SK-N-SH (cell line): Measurements from ENCODE around the gene SULF2. TPM values are rescaled to one million over a fixed set of nuclear protein-coding genes. Genes with fewer than 3 reads are reported as not detected.

Experiments
- CTCF ChIA-PET: fragments of 300-600, 350-600 bp; formaldehyde crosslinking; extraction: SDS; loops from one replicate; lab custom pipeline; 2021; lab: Yijun Ruan, JAX
- POLR2A ChIA-PET: fragments of 350-600 bp; sonication (Branson Sonifier 250); formaldehyde crosslinking; extraction: SDS; loops from one replicate; lab custom pipeline; 2020; ENCODE audit warnings: antibody characterized with exemption, inconsistent platforms; lab: Yijun Ruan, JAX
- DNase-seq: peaks from one replicate; pipeline ENCODE4 v3.0.0; 2012
- H2AFZ ChIP-seq: fragments of 200-600 bp; sonication (generic); 2 replicates; pipeline ENCODE4 v1.8.1; 2016; ENCODE audit warnings: antibody characterized with exemption, mild to moderate bottlenecking, low read depth
- H3F3A ChIP-seq: fragments of 200-600 bp; sonication (generic); replicated peaks from 2 replicates; pipeline ENCODE3; 2016; ENCODE audit warnings: antibody characterized with exemption, mild to moderate bottlenecking; ENCODE audit not compliant: insufficient read depth
- H3K27ac ChIP-seq, 2 experiments: fragments of 200-500 bp in 1 of 2; fragments of 200-600 bp in 1 of 2; sonication (Bioruptor generic) in 1 of 2; sonication (generic), shearing (Covaris generic) in 1 of 2; 2 replicates each; pipeline versions ENCODE4 v1.5.1 to v1.6.1; 2014 to 2016; ENCODE audit warnings: low read depth in 2 of 2, inconsistent platforms in 1 of 2, low read length in 1 of 2, mild to moderate bottlenecking in 1 of 2, mixed read lengths in 1 of 2
- H3K27me3 ChIP-seq: fragments of 200-600 bp; sonication (generic), shearing (Covaris generic); 2 replicates; pipeline ENCODE4 v1.6.1; 2016; ENCODE audit warnings: mixed run types; ENCODE audit not compliant: insufficient read depth
- H3K36me3 ChIP-seq, 2 experiments: fragments of 200-500 bp in 1 of 2; fragments of 200-600 bp in 1 of 2; sonication (Bioruptor generic) in 1 of 2; sonication (generic) in 1 of 2; replicated peaks in 1 of 2; 2 replicates each; pipeline versions ENCODE3 to v1.5.1; 2014 to 2016; ENCODE audit warnings: low read length in 1 of 2, mild to moderate bottlenecking in 1 of 2; ENCODE audit not compliant: insufficient read depth in 2 of 2, control insufficient read depth in 1 of 2
- H3K4me1 ChIP-seq, 2 experiments: fragments of 200-500 bp in 1 of 2; fragments of 200-600 bp in 1 of 2; sonication (Bioruptor generic) in 1 of 2; sonication (generic), shearing (Covaris generic) in 1 of 2; 2 replicates each; pipeline versions ENCODE4 v1.5.1 to v1.6.1; 2014 to 2016; ENCODE audit warnings: low read depth in 1 of 2, low read length in 1 of 2, mixed run types in 1 of 2; ENCODE audit not compliant: insufficient read depth in 2 of 2, control insufficient read depth in 1 of 2
- H3K4me2 ChIP-seq: fragments of 200-600 bp; sonication (generic), shearing (Covaris generic); 2 replicates; pipeline ENCODE4 v1.6.1; 2017; ENCODE audit warnings: mixed run types
- H3K4me3 ChIP-seq, 2 experiments: fragments of 200-500 bp in 1 of 2; fragments of 200-600 bp in 1 of 2; sonication (Bioruptor generic) in 1 of 2; sonication (generic), shearing (Covaris generic) in 1 of 2; 2 replicates each; pipeline versions ENCODE4 v1.5.1 to v1.8.1; 2014 to 2016; ENCODE audit warnings: low read depth in 2 of 2, inconsistent platforms in 1 of 2, low read length in 1 of 2, mild to moderate bottlenecking in 1 of 2, mixed read lengths in 1 of 2, moderate library complexity in 1 of 2
- H3K79me2 ChIP-seq: fragments of 200-600 bp; sonication (generic); 2 replicates; pipeline ENCODE4 v1.8.1; 2017; ENCODE audit warnings: mild to moderate bottlenecking; ENCODE audit not compliant: insufficient read depth
- H3K9ac ChIP-seq: fragments of 200-600 bp; sonication (generic); 2 replicates; pipeline ENCODE4 v1.6.1; 2017; ENCODE audit warnings: mixed run types
- H3K9me2 ChIP-seq: fragments of 200-600 bp; sonication (generic); 2 replicates; pipeline ENCODE4 v1.6.1; 2017; ENCODE audit warnings: mixed run types
- H3K9me3 ChIP-seq: fragments of 200-600 bp; sonication (generic); 2 replicates; pipeline ENCODE4 v1.6.1; 2017; ENCODE audit warnings: mixed run types, mild to moderate bottlenecking, moderate library complexity
- H4K20me1 ChIP-seq: fragments of 200-600 bp; sonication (generic); 2 replicates; pipeline ENCODE4 v1.6.1; 2017; ENCODE audit warnings: mild to moderate bottlenecking, mixed run types; ENCODE audit not compliant: insufficient read depth
- ELF1 ChIP-seq: IDR thresholded peaks from 2 replicates; pipeline ENCODE4 v1.4.0; 2012
- EZH2phosphoT487 ChIP-seq: fragments of 200-600 bp; sonication (generic); IDR thresholded peaks from 2 replicates; pipeline ENCODE4 v1.6.1; 2017; ENCODE audit warnings: low read depth, mixed run types, mild to moderate bottlenecking, antibody characterized with exemption, moderate library complexity, borderline replicate concordance
- FOXJ3 ChIP-seq: sonication (generic); formaldehyde crosslinking; IDR thresholded peaks from 2 replicates; pipeline ENCODE4 v1.5.1; 2020; ENCODE audit warnings: mild to moderate bottlenecking, missing genetic modification reagents
- GABPA ChIP-seq: IDR thresholded peaks from 2 replicates; pipeline ENCODE4 v1.4.0; 2012; ENCODE audit warnings: low read depth, mild to moderate bottlenecking
- GATA2 ChIP-seq: sonication (generic); formaldehyde crosslinking; IDR thresholded peaks from 2 replicates; pipeline ENCODE4 v1.5.0; 2020; ENCODE audit warnings: mild to moderate bottlenecking, missing genetic modification reagents
- IRF3 ChIP-seq: fragments of 150-350 bp; IDR thresholded peaks from 2 replicates; pipeline ENCODE4 v1.6.1; 2016; ENCODE audit warnings: mild to moderate bottlenecking, low read depth, low read length
- JUND ChIP-seq: IDR thresholded peaks from 2 replicates; pipeline ENCODE4 v1.4.0; 2012
- NFIC ChIP-seq: IDR thresholded peaks from 2 replicates; pipeline ENCODE4 v1.4.0; 2012; ENCODE audit warnings: borderline replicate concordance
- RAD21 ChIP-seq: IDR thresholded peaks from 2 replicates; pipeline ENCODE4 v1.6.1; 2012; ENCODE audit warnings: mild to moderate bottlenecking, low read length
- REST ChIP-seq: IDR thresholded peaks from 2 replicates; pipeline ENCODE4 v1.6.1; 2012; ENCODE audit warnings: mild to moderate bottlenecking, low read depth, low read length, moderate library complexity
- TCF12 ChIP-seq: IDR thresholded peaks from 2 replicates; pipeline ENCODE4 v1.4.0; 2012
- USF2 ChIP-seq: fragments of 150-350 bp; IDR thresholded peaks from 2 replicates; pipeline ENCODE4 v1.6.1; 2017; ENCODE audit warnings: antibody characterized with exemption, low read length, low read depth, borderline replicate concordance
- WGBS: methylation state at CpG from one replicate; pipeline ENCODE4 v1.1.6; 2017; ENCODE audit warnings: low lambda C conversion rate; 5-methylcytosine and 5-hydroxymethylcytosine counted together
- polyA plus RNA-seq, 3 experiments: library from polyadenylated mRNA; depleted of rRNA; stranded (reverse); fragments of >200 nt; gene quantifications; 2 replicates each; pipeline ENCODE4 v1.2.3, GENCODE V29; 2012

The SULF2 gene
- polyA plus RNA-seq, 1 of the 3 experiments (the other 2 are of a cell fraction) = 20.2 TPM

- H3K27me3 ChIP-seq = no peaks in the 10 kb centered on the region
- no peak overlapping the region for H3K9ac ChIP-seq
- ChIA-PET CTCF (interaction anchor here (0.9 to 2.1 kb wide), 3 partner anchors 21 to 25 kb away, joined by 3 to 8 read pairs (median 5); no protein-coding TSS in a partner anchor), POLR2A (no interaction called here)
- H3K79me2 ChIP-seq = no peaks in the 10 kb centered on the region
- no peaks in the 10 kb centered on the region for H3F3A ChIP-seq
- peaks cover 0 to 4% of the 10 kb centered on the region in 2 experiments for H3K36me3 ChIP-seq
- H2AFZ ChIP-seq = no peak overlapping the region
- H3K9me3 ChIP-seq = no peaks in the 10 kb centered on the region
- no peak for DNase-seq
- 77% methylated on average over 5 of the region's 5 CpGs for WGBS
- H3K9me2 ChIP-seq = no peaks in the 10 kb centered on the region
- H4K20me1 ChIP-seq = no peaks in the 10 kb centered on the region
- H3K27ac ChIP-seq = no peak overlapping the region
- TF ChIP-seq TCF12 (peak; percentile 53; the same call in 1 of the 2 replicates), IRF3 (no peak)
- TF ChIP-seq, all 33 proteins: peak for 1
- Histone ChIP-seq H3K4me1 (peaks cover 0 to 14% of the 10 kb centered on the region in 2 experiments; a peak in 2 of 4 replicates), H3K4me3 (no peak overlapping the region), H3K4me2 (no peak overlapping the region)
These were observed 81.5 kb downstream of the SULF2 start for GRCh38 chr20:47703748-47704147.

- H3K9me3 ChIP-seq = no peaks in the 10 kb centered on the region
- no peaks in the 10 kb centered on the region for H3K79me2 ChIP-seq
- ChIA-PET POLR2A (no interaction called here), CTCF (no interaction called here)
- no peak overlapping the region for H3K4me3 ChIP-seq
- no peak overlapping the region for H2AFZ ChIP-seq
- H3K27ac ChIP-seq = no peak overlapping the region
- DNase-seq = no peak
- no peaks in the 10 kb centered on the region for H3K9me2 ChIP-seq
- H3K4me1 ChIP-seq = no peaks in the 10 kb centered on the region; a peak in 1 of 4 replicates
- TF ChIP-seq FOXJ3 (CRISPR knock-in tag) (no peak), USF2 (no peak), ELF1 (no peak), RAD21 (no peak), GABPA (no peak), GATA2 (CRISPR knock-in tag) (no peak), EZH2phosphoT487 (no peak), REST (no peak), NFIC (no peak), JUND (no peak)
- H3K36me3 ChIP-seq = peaks cover 0 to 4% of the 10 kb centered on the region in 2 experiments
- no peaks in the 10 kb centered on the region for H3K27me3 ChIP-seq
- H3K9ac ChIP-seq = no peak overlapping the region
- no peaks in the 10 kb centered on the region for H3F3A ChIP-seq
- no peak overlapping the region for H3K4me2 ChIP-seq
- no peaks in the 10 kb centered on the region for H4K20me1 ChIP-seq
- WGBS = 90% methylated on average over 14 of the region's 15 CpGs
These were observed 83.7 kb downstream of the SULF2 start for GRCh38 chr20:47701612-47702011.
